ENCODE results near the gene ZC2HC1B.

ZC2HC1B gene

DNA sequence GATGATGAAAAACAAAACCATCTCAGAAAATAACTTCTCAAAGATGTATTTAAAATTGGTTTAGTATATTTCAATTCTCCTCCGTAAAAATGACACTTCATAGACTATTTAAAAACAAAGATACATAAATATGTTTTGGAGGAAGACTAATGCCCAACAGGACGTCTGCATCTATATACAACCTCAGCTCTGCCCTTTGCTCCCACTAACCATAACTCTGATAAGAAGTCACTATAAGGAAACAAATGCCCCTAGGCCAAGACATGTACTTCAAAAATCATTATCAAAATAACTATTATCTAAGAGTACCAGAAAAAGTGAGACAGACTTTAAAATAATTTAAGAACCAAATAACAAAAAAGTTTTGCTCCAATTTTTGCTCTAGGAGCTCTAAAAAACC, 120.4 kb downstream of the ZC2HC1B start:
- no peak for DNase-seq (ENCODE audit: low read depth, low spot score)
- no peak overlapping the region for H3K27ac ChIP-seq

DNA sequence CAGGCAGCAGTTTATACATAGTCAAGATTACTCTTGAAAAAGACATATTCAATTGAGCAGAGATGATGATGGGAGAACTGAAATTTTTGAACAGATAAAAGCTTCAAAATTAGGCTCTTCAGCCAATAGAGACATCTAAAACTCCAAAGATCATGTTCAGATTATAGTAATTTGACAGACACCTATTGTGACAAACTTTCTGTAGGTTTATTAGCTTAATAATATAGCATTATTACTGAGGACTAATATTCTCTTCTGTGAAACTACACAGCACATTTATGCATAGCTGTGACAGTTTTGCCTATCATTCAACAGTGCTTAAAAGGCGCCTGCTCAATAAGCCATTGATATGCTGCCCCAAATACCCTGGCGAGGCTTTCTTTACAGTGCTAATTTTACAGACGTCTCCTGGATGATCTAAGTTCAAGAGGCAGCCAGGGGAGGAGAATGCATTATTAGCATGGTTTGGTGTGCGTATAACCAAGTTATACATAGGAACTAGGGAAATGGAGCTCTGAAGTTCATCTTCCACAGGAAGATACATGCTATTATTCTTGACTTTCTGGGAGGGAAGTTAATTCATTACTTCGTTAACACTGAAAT, 122.3 kb downstream of the ZC2HC1B start:
- DNase-seq (ENCODE audit: low read depth, low spot score): no peak
- no peak overlapping the region for H3K27ac ChIP-seq
